Esophagus muscularis mucosa (tissue), 4 donors: Measurements from ENCODE around the gene ST8SIA5.

Experiments
- CTCF ChIP-seq, 3 experiments: fragments of 200-600 bp in 2 of 3; fragments of 450-650 bp in 1 of 3; sonication (generic) in 2 of 3; IDR thresholded peaks; one replicate each; pipeline ENCODE4 v1.5.1; 2017 to 2019; ENCODE audit warnings: antibody characterized with exemption in 3 of 3, mild to moderate bottlenecking in 2 of 3, moderate library complexity in 1 of 3
- EP300 ChIP-seq: sonication (generic); formaldehyde crosslinking; IDR thresholded peaks from one replicate; pipeline ENCODE4 v1.6.1; 2017; ENCODE audit warnings: antibody characterized with exemption
- POLR2A ChIP-seq: fragments of 450-650 bp; IDR thresholded peaks from one replicate; pipeline ENCODE4 v1.6.1; 2017; ENCODE audit warnings: antibody characterized with exemption, moderate library complexity, mild to moderate bottlenecking, low read depth
- POLR2AphosphoS5 ChIP-seq, 2 donors: sonication (generic); formaldehyde crosslinking; IDR thresholded peaks; one replicate each; pipeline ENCODE4 v1.6.1; 2017; ENCODE audit warnings: antibody characterized with exemption in 2 of 2

GRCh38 chr18:46770708-46771107, 13.9 kb upstream of the ST8SIA5 start:
- TF ChIP-seq EP300 (no peak), CTCF (IDR thresholded peaks at IDR 0.05) (no peak), POLR2AphosphoS5 (IDR thresholded peaks at IDR 0.05) (no peak), POLR2A (no peak)
